ENCODE data around the gene LMAN1.

GRCh38 chr18:59303006-59303405 is 56.1 kb downstream of the LMAN1 start:
- TF ChIP-seq CTCF (IDR thresholded peaks at IDR 0.05; ENCODE audit: poor library complexity, severe bottlenecking) (no peak), EP300 (conservative IDR thresholded peaks at IDR 0.05; ENCODE audit: poor library complexity, severe bottlenecking) (no peak), REST (IDR thresholded peaks at IDR 0.05; ENCODE audit: borderline replicate concordance) (no peak)
